Endothelial cell of umbilical vein (primary cell): Measurements from ENCODE around the gene CFAP20DC.

Experiments
- EZH2 ChIP-seq: IDR thresholded peaks from 2 replicates; pipeline ENCODE4 v1.6.1; 2012; ENCODE audit warnings: borderline replicate concordance, low read depth, mild to moderate bottlenecking, moderate library complexity, low read length, inconsistent platforms; ENCODE audit not compliant: severe bottlenecking
- TF ChIP-seq, protein P1 (sequence below): IDR thresholded peaks from 2 replicates; pipeline ENCODE4 v1.6.1; 2011; ENCODE audit not compliant: insufficient read depth, insufficient read length

DNA sequence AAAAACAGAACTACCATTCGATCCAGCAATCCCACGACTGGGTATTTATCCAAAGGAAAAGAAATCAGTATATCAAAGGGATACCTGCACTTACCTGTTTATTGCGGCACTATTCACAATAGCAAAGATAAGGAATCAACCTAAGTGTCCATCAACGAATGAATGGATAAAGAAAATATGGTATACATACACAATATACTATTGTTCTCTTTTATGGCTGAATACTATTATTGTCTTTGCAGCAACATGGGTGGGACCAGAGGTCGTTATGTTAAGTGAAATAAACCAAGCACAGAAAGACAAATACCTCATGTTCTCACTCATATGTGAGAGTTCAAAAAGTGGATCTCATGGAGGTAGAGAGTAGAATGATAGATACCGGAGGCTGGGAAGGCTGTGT is 264.9 kb downstream of the CFAP20DC start:
- TF ChIP-seq EZH2: no peak
- TF ChIP-seq, protein P1, sequence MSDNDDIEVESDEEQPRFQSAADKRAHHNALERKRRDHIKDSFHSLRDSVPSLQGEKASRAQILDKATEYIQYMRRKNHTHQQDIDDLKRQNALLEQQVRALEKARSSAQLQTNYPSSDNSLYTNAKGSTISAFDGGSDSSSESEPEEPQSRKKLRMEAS: no peak
